Testis (tissue), 3 donors: ENCODE results near the gene PWWP2B. TPM values are rescaled to one million over a fixed set of nuclear protein-coding genes. Genes with fewer than 3 reads are reported as not detected.

ENCODE experiments used
- DNase-seq: peaks from one replicate; pipeline ENCODE4 v3.0.0-alpha.2; 2019
- H3K27ac ChIP-seq, 2 donors: fragments of 200-600 bp; sonication (generic); one replicate each; pipeline ENCODE4 v1.5.1; 2019
- H3K27me3 ChIP-seq: fragments of 200-600 bp; sonication (generic); one replicate; pipeline ENCODE4 v1.5.1; 2019
- H3K36me3 ChIP-seq: fragments of 200-600 bp; sonication (generic); one replicate; pipeline ENCODE4 v1.5.1; 2017; ENCODE audit warnings: low read depth; ENCODE audit errors: missing control alignments
- H3K4me1 ChIP-seq: fragments of 200-600 bp; sonication (generic); one replicate; pipeline ENCODE4 v1.5.1; 2019
- H3K4me3 ChIP-seq, 2 donors: fragments of 200-600 bp; sonication (generic); one replicate each; pipeline ENCODE4 v1.5.1; 2017 to 2019
- H3K9me3 ChIP-seq: fragments of 200-600 bp; sonication (generic); one replicate; pipeline ENCODE4 v1.5.1; 2017
- POLR2A ChIP-seq: fragments of 450-650 bp; IDR thresholded peaks from one replicate; pipeline ENCODE4 v1.6.1; 2017; ENCODE audit warnings: antibody characterized with exemption, mild to moderate bottlenecking, moderate library complexity
- WGBS, 2 donors: methylation state at CpG; one replicate each; pipeline ENCODE4 v1.1.5; 2018; 5-methylcytosine and 5-hydroxymethylcytosine counted together
- intact Hi-C: fragments of 100-400 bp; cut with DNase I; formaldehyde crosslinking; loops from one replicate; pipeline ENCODE4 v1.15.1; 2023; ENCODE audit warnings: low total_unique reads
- polyA plus RNA-seq: library from polyadenylated mRNA; stranded (reverse); fragments of 350-450 nt; fragmentation: Illumina TruSeq; extraction: RNeasy Lipid Tissue Mini Kit (QIAGEN cat#74804); gene quantifications from one replicate; pipeline ENCODE4 v1.2.3, GENCODE V29; 2014; ENCODE audit warnings: low read depth, low replicate concordance; ENCODE audit not compliant: insufficient read depth
- total RNA-seq, 2 donors: library from RNA; depleted of rRNA; stranded (reverse); fragments of >200 nt; gene quantifications; one replicate each; pipeline ENCODE4 v1.2.3, GENCODE V29; 2016
- TF ChIP-seq, protein P1 (sequence below), 3 experiments: fragments of 450-650 bp in 2 of 3; fragments of 200-600 bp in 1 of 3; sonication (generic) in 1 of 3; IDR thresholded peaks; one replicate each; pipeline ENCODE4 v1.5.1; 2016 to 2019; ENCODE audit warnings: antibody characterized with exemption in 3 of 3, mild to moderate bottlenecking in 2 of 3, moderate library complexity in 1 of 3

The PWWP2B gene
- total and polyA plus RNA-seq, 3 donors from 2014 or later = 16.0 to 45.1 (median 32.6) TPM

- H3K36me3 ChIP-seq = no peaks in the 10 kb centered on the region
- H3K4me3 ChIP-seq = no peak overlapping the region
- no peak for TF ChIP-seq POLR2A
- TF ChIP-seq, protein P1, sequence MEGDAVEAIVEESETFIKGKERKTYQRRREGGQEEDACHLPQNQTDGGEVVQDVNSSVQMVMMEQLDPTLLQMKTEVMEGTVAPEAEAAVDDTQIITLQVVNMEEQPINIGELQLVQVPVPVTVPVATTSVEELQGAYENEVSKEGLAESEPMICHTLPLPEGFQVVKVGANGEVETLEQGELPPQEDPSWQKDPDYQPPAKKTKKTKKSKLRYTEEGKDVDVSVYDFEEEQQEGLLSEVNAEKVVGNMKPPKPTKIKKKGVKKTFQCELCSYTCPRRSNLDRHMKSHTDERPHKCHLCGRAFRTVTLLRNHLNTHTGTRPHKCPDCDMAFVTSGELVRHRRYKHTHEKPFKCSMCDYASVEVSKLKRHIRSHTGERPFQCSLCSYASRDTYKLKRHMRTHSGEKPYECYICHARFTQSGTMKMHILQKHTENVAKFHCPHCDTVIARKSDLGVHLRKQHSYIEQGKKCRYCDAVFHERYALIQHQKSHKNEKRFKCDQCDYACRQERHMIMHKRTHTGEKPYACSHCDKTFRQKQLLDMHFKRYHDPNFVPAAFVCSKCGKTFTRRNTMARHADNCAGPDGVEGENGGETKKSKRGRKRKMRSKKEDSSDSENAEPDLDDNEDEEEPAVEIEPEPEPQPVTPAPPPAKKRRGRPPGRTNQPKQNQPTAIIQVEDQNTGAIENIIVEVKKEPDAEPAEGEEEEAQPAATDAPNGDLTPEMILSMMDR (IDR thresholded peaks at IDR 0.05) = no peak
- H3K27me3 ChIP-seq = no peaks in the 10 kb centered on the region
- 44 to 62% methylated on average over 7 to 22 of the region's 22 CpGs for WGBS, 2 donors
- peak; percentile 90 for DNase-seq
- intact Hi-C loops = loop anchor here (10.0 kb wide), 1 partner anchor 70 kb away; the partner anchor contains the start of gene INPP5A
- no peaks in the 10 kb centered on the region for H3K9me3 ChIP-seq
- H3K27ac ChIP-seq = peak overlapping the region; percentile 69 to 94
- peaks cover 79% of the 10 kb centered on the region for H3K4me1 ChIP-seq
Measured at GRCh38 chr10:132464256-132465192, 67.5 kb downstream of the PWWP2B start.

- Histone ChIP-seq H3K4me3 (no peak overlapping the region), H3K4me1 (peaks cover 78% of the 10 kb centered on the region), H3K9me3 (no peaks in the 10 kb centered on the region), H3K36me3 (no peaks in the 10 kb centered on the region), H3K27me3 (no peaks in the 10 kb centered on the region), H3K27ac (peak overlapping the region; percentile 69 to 94)
- DNase-seq = no peak
- 87 to 92% methylated on average over 11 to 35 of the region's 35 CpGs for WGBS, 2 donors
- intact Hi-C loops = loop anchor here (10.0 kb wide), 1 partner anchor 69 kb away; the partner anchor contains the start of gene INPP5A
- TF ChIP-seq, protein P1 (IDR thresholded peaks at IDR 0.05) = no peak
- no peak for TF ChIP-seq POLR2A
Measured at GRCh38 chr10:132465193-132465888, 68.3 kb downstream of the PWWP2B start.

DNA sequence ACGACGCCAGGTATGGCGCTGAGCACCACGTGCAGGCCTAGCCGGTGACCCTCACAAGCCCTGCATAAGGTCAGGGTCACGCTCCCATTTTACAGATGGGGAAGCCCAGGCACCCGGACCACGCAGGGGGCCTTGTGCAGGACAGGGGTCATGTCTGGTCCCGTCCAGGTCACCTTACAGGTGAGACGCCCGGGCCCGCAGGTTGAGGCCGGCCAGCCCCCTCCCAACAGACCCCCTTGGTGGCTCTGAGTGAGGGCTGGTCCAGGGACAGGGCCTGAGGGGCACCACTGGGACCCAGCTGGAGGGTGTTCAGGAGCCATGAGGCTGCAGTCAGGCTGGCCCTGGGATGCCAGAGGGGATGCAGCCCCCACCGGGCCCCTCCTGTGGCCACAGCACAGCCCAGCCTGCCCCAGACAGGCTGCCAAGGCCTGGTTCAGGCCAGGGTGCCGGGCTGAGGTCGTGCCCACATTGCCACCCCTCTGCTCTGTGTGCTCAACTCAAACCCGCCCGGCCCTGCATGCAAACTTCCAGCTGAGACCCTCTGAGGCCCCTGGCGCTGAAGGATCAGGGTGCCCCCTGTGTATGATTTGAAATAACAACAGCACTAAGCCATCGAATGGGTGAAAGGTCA is 69.0 kb downstream of the PWWP2B start:
- DNase-seq = no peak
- WGBS, 2 donors = 77 to 79% methylated on average over 9 to 20 of the region's 20 CpGs
- Histone ChIP-seq H3K27me3 (no peaks in the 10 kb centered on the region), H3K36me3 (no peaks in the 10 kb centered on the region), H3K4me3 (no peak overlapping the region), H3K4me1 (peaks cover 77% of the 10 kb centered on the region), H3K9me3 (no peaks in the 10 kb centered on the region), H3K27ac (peak overlapping the region; percentile 69 to 94)
- intact Hi-C loops = loop anchor here (10.0 kb wide), 1 partner anchor 69 kb away; the partner anchor contains the start of gene INPP5A
- no peak for TF ChIP-seq POLR2A
- TF ChIP-seq, protein P1 (IDR thresholded peaks at IDR 0.05) = no peak

- intact Hi-C loops = loop anchor here (10.0 kb wide), 1 partner anchor 68 kb away; the partner anchor contains the start of gene INPP5A
- Histone ChIP-seq H3K27me3 (no peaks in the 10 kb centered on the region), H3K4me1 (peaks cover 78% of the 10 kb centered on the region), H3K27ac (peak overlapping the region; percentile 69 to 94), H3K36me3 (no peaks in the 10 kb centered on the region), H3K9me3 (no peaks in the 10 kb centered on the region), H3K4me3 (no peak overlapping the region)
- DNase-seq = no peak
- WGBS, 2 donors = 67 to 76% methylated on average over 23 to 29 of the region's 29 CpGs
- TF ChIP-seq, protein P1 (IDR thresholded peaks at IDR 0.05) = no peak
- no peak for TF ChIP-seq POLR2A
Measured at GRCh38 chr10:132466520-132467463, 69.8 kb downstream of the PWWP2B start.
